DOHH2 (cell line): ENCODE results near the gene MROH7.

ENCODE experiments used
- H3F3A ChIP-seq: fragments of 200-600 bp; sonication (generic), shearing (Covaris generic); 2 replicates; pipeline ENCODE4 v1.6.0; 2016; ENCODE audit warnings: antibody characterized with exemption, mild to moderate bottlenecking; ENCODE audit not compliant: control insufficient read depth, insufficient read depth
- H3K27ac ChIP-seq: fragments of 200-600 bp; sonication (generic); 2 replicates; pipeline ENCODE4 v1.5.1; 2014; ENCODE audit warnings: low read depth, mild to moderate bottlenecking, low read length, moderate library complexity
- H3K27me3 ChIP-seq: fragments of 200-600 bp; sonication (generic); 2 replicates; pipeline ENCODE4 v1.6.1; 2014; ENCODE audit warnings: mild to moderate bottlenecking, low read length, mixed read lengths; ENCODE audit not compliant: control insufficient read depth
- H3K36me3 ChIP-seq: fragments of 200-600 bp; sonication (generic); 2 replicates; pipeline ENCODE4 v1.6.1; 2014; ENCODE audit warnings: mild to moderate bottlenecking, low read length, moderate library complexity, mixed read lengths; ENCODE audit not compliant: control insufficient read depth
- H3K4me1 ChIP-seq: fragments of 200-600 bp; sonication (generic); 2 replicates; pipeline ENCODE4 v1.6.1; 2014; ENCODE audit warnings: mild to moderate bottlenecking, low read length, mixed read lengths; ENCODE audit not compliant: control insufficient read depth
- H3K4me2 ChIP-seq: fragments of 200-600 bp; sonication (generic); 2 replicates; pipeline ENCODE4 v1.6.0; 2014; ENCODE audit warnings: mild to moderate bottlenecking, low read length, moderate library complexity
- H3K4me3 ChIP-seq: fragments of 200-600 bp; sonication (generic); 2 replicates; pipeline ENCODE4 v1.5.1; 2014; ENCODE audit warnings: mild to moderate bottlenecking, low read length, mixed read lengths
- H3K79me2 ChIP-seq: fragments of 200-600 bp; sonication (generic); 2 replicates; pipeline ENCODE4 v1.6.1; 2014; ENCODE audit warnings: mild to moderate bottlenecking, low read length, mixed read lengths; ENCODE audit not compliant: control insufficient read depth
- H3K9me2 ChIP-seq: fragments of 200-600 bp; sonication (generic); replicated peaks from 2 replicates; pipeline ENCODE4 v1.6.1; 2014; ENCODE audit warnings: mild to moderate bottlenecking, low read length, mixed read lengths; ENCODE audit not compliant: control insufficient read depth
- H3K9me3 ChIP-seq: fragments of 200-600 bp; sonication (generic); 2 replicates; pipeline ENCODE4 v1.6.1; 2014; ENCODE audit warnings: antibody characterized with exemption, low read length, mixed read lengths; ENCODE audit not compliant: control insufficient read depth, insufficient read depth
- H4K20me1 ChIP-seq: fragments of 200-600 bp; sonication (generic); 2 replicates; pipeline ENCODE4 v1.6.0; 2014; ENCODE audit warnings: low read depth, mild to moderate bottlenecking, antibody characterized with exemption, low read length, moderate library complexity; ENCODE audit not compliant: control insufficient read depth, insufficient read depth
- CTCF ChIP-seq: fragments of 200-600 bp; sonication (generic); IDR thresholded peaks from one replicate; pipeline ENCODE4 v1.5.1; 2014; ENCODE audit warnings: antibody characterized with exemption, mild to moderate bottlenecking, low read depth, low read length; ENCODE audit not compliant: poor library complexity, severe bottlenecking
- EZH2phosphoT487 ChIP-seq: fragments of 200-600 bp; sonication (generic); IDR thresholded peaks from 2 replicates; pipeline ENCODE4 v1.6.1; 2017; ENCODE audit warnings: borderline replicate concordance, mild to moderate bottlenecking, antibody characterized with exemption, low read length, moderate library complexity, mixed read lengths

MROH7 gene

GRCh38 chr1:54649921-54650320 lies 8.3 kb downstream of the MROH7 start:
- Histone ChIP-seq H3K79me2 (no peaks in the 10 kb centered on the region), H3F3A (no peaks in the 10 kb centered on the region)
- TF ChIP-seq EZH2phosphoT487 (no peak), CTCF (no peak)

GRCh38 chr1:54650417-54650816 lies 8.8 kb downstream of the MROH7 start:
- no peak overlapping the region for H3K27ac ChIP-seq
- no peaks in the 10 kb centered on the region for H3F3A ChIP-seq
- no peaks in the 10 kb centered on the region for H3K9me3 ChIP-seq
- H4K20me1 ChIP-seq, result no peaks in the 10 kb centered on the region
- H3K4me1 ChIP-seq, result no peaks in the 10 kb centered on the region
- no peaks in the 10 kb centered on the region for H3K36me3 ChIP-seq
- no peak overlapping the region for H3K4me2 ChIP-seq
- TF ChIP-seq CTCF (no peak), EZH2phosphoT487 (no peak)
- H3K79me2 ChIP-seq, result no peaks in the 10 kb centered on the region
- H3K27me3 ChIP-seq, result no peaks in the 10 kb centered on the region
- no peaks in the 10 kb centered on the region for H3K9me2 ChIP-seq
- no peak overlapping the region for H3K4me3 ChIP-seq

More at GRCh38 chr1:54649921-54650320, 8.3 kb downstream of the MROH7 start:
- Histone ChIP-seq H3K27me3 (no peaks in the 10 kb centered on the region), H3K9me3 (no peaks in the 10 kb centered on the region), H3K27ac (no peak overlapping the region), H3K4me2 (no peak overlapping the region), H3K36me3 (no peaks in the 10 kb centered on the region), H3K4me3 (no peak overlapping the region), H3K9me2 (no peaks in the 10 kb centered on the region), H3K4me1 (no peaks in the 10 kb centered on the region), H4K20me1 (no peaks in the 10 kb centered on the region)

GRCh38 chr1:54651608-54652007 lies 10.0 kb downstream of the MROH7 start:
- no peaks in the 10 kb centered on the region for H3K4me1 ChIP-seq
- no peaks in the 10 kb centered on the region for H3K9me3 ChIP-seq
- H3K4me2 ChIP-seq, result no peak overlapping the region
- no peaks in the 10 kb centered on the region for H3K79me2 ChIP-seq
- H3K36me3 ChIP-seq, result no peaks in the 10 kb centered on the region
- no peaks in the 10 kb centered on the region for H3K27me3 ChIP-seq
- H3K27ac ChIP-seq, result no peak overlapping the region
- TF ChIP-seq CTCF, result no peak
- TF ChIP-seq EZH2phosphoT487, result no peak
- H4K20me1 ChIP-seq, result no peaks in the 10 kb centered on the region
- no peaks in the 10 kb centered on the region for H3F3A ChIP-seq
- no peak overlapping the region for H3K4me3 ChIP-seq
- H3K9me2 ChIP-seq, result no peaks in the 10 kb centered on the region

- TF ChIP-seq CTCF (no peak), EZH2phosphoT487 (no peak)
- no peaks in the 10 kb centered on the region for H3K4me1 ChIP-seq
Observed at GRCh38 chr1:54652168-54652567, 10.6 kb downstream of the MROH7 start.

More at GRCh38 chr1:54652168-54652567, 10.6 kb downstream of the MROH7 start:
- no peaks in the 10 kb centered on the region for H4K20me1 ChIP-seq
- no peaks in the 10 kb centered on the region for H3K36me3 ChIP-seq
- no peak overlapping the region for H3K4me3 ChIP-seq
- no peaks in the 10 kb centered on the region for H3K9me2 ChIP-seq
- H3K27ac ChIP-seq, result no peak overlapping the region
- H3K79me2 ChIP-seq, result no peaks in the 10 kb centered on the region
- no peaks in the 10 kb centered on the region for H3K27me3 ChIP-seq
- H3K4me2 ChIP-seq, result no peak overlapping the region
- H3K9me3 ChIP-seq, result no peaks in the 10 kb centered on the region
- H3F3A ChIP-seq, result no peaks in the 10 kb centered on the region
